ENCODE data around the gene FAM184A.

- TF ChIP-seq EZH2 (IDR thresholded peaks at IDR 0.05; ENCODE audit: borderline replicate concordance, low read depth, low read length, severe bottlenecking): no peak
- TF ChIP-seq, protein P1, sequence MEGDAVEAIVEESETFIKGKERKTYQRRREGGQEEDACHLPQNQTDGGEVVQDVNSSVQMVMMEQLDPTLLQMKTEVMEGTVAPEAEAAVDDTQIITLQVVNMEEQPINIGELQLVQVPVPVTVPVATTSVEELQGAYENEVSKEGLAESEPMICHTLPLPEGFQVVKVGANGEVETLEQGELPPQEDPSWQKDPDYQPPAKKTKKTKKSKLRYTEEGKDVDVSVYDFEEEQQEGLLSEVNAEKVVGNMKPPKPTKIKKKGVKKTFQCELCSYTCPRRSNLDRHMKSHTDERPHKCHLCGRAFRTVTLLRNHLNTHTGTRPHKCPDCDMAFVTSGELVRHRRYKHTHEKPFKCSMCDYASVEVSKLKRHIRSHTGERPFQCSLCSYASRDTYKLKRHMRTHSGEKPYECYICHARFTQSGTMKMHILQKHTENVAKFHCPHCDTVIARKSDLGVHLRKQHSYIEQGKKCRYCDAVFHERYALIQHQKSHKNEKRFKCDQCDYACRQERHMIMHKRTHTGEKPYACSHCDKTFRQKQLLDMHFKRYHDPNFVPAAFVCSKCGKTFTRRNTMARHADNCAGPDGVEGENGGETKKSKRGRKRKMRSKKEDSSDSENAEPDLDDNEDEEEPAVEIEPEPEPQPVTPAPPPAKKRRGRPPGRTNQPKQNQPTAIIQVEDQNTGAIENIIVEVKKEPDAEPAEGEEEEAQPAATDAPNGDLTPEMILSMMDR (IDR thresholded peaks at IDR 0.05; ENCODE audit: extremely low read depth in 1 of 2, insufficient read depth in 1 of 2, low read depth in 1 of 2, low read length in 2 of 2): no peak
- no peak for TF ChIP-seq POLR2AphosphoS5 (IDR thresholded peaks at IDR 0.05; ENCODE audit: insufficient read depth, low read depth, low read length)
- TF ChIP-seq JUN (IDR thresholded peaks at IDR 0.05; ENCODE audit: borderline replicate concordance, insufficient read depth, insufficient read length, low read depth): no peak
- TF ChIP-seq GATA2 (IDR thresholded peaks at IDR 0.05; ENCODE audit: insufficient read depth, insufficient read length, low read depth, low read length): no peak
- no peak for TF ChIP-seq MYC (IDR thresholded peaks at IDR 0.05; ENCODE audit: low read depth, low read length)
- no peak for TF ChIP-seq POLR2A (IDR thresholded peaks at IDR 0.05; ENCODE audit: low read depth, low read length)
- no peak for TF ChIP-seq FOS (IDR thresholded peaks at IDR 0.05; ENCODE audit: borderline replicate concordance, insufficient read depth, low read length)
These were observed 24.4 kb upstream of the FAM184A start for GRCh38 chr6:119102901-119103300.

Measured in endothelial cell of umbilical vein (primary cell).